Esophagus muscularis mucosa (tissue), 3 donors: ENCODE results near the gene WIF1.

ENCODE experiments used
- POLR2A ChIP-seq: fragments of 450-650 bp; IDR thresholded peaks from one replicate; pipeline ENCODE4 v1.6.1; 2017; ENCODE audit warnings: antibody characterized with exemption, moderate library complexity, mild to moderate bottlenecking, low read depth
- POLR2AphosphoS5 ChIP-seq, 2 donors: sonication (generic); formaldehyde crosslinking; IDR thresholded peaks; one replicate each; pipeline ENCODE4 v1.6.1; 2017; ENCODE audit warnings: antibody characterized with exemption in 2 of 2
- TF ChIP-seq, protein P1 (sequence below), 3 experiments: fragments of 200-600 bp in 2 of 3; fragments of 450-650 bp in 1 of 3; sonication (generic) in 2 of 3; IDR thresholded peaks; one replicate each; pipeline ENCODE4 v1.5.1; 2017 to 2019; ENCODE audit warnings: antibody characterized with exemption in 3 of 3, mild to moderate bottlenecking in 2 of 3, moderate library complexity in 1 of 3

DNA sequence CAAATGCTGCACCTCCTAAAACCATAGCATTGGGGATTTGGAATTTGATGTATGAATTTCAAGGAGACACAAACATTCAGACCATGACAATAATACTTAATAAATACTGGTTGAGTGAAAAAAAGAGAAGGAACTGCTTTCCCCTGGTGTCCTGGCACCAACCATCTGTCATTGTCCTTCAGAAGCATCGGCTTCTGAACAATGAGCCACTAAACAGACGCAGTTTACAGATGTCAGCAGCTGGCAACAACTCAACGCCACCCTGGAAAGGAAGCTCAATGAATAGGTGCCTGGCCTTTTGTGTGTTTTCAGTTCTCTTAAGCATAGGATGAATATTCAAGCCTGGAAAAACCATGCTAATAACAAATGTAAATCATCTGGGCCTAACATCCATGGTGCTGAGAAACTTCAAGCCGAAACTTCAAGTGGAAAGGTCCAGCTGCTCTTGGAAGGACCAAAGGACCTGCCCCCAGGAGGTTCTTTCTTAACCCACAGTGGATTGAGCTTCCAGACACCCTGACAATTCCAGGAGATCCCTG is 101.3 kb downstream of the WIF1 start:
- TF ChIP-seq, protein P1, sequence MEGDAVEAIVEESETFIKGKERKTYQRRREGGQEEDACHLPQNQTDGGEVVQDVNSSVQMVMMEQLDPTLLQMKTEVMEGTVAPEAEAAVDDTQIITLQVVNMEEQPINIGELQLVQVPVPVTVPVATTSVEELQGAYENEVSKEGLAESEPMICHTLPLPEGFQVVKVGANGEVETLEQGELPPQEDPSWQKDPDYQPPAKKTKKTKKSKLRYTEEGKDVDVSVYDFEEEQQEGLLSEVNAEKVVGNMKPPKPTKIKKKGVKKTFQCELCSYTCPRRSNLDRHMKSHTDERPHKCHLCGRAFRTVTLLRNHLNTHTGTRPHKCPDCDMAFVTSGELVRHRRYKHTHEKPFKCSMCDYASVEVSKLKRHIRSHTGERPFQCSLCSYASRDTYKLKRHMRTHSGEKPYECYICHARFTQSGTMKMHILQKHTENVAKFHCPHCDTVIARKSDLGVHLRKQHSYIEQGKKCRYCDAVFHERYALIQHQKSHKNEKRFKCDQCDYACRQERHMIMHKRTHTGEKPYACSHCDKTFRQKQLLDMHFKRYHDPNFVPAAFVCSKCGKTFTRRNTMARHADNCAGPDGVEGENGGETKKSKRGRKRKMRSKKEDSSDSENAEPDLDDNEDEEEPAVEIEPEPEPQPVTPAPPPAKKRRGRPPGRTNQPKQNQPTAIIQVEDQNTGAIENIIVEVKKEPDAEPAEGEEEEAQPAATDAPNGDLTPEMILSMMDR (IDR thresholded peaks at IDR 0.05), result no peak
- no peak for TF ChIP-seq POLR2A
- TF ChIP-seq POLR2AphosphoS5 (IDR thresholded peaks at IDR 0.05), result no peak
